Stomach (tissue), 4 donors: ENCODE results near the gene PNLIP.

Experiments used
- CTCF ChIP-seq, 7 experiments: fragments of 450-650 bp in 4 of 7; fragments of 200-600 bp in 3 of 7; sonication (generic) in 3 of 7; IDR thresholded peaks; one replicate each; pipeline ENCODE4 v1.5.1; 2016 to 2019; ENCODE audit warnings: antibody characterized with exemption in 7 of 7, control low read depth in 2 of 7, mild to moderate bottlenecking in 1 of 7
- EP300 ChIP-seq: sonication (generic); formaldehyde crosslinking; IDR thresholded peaks from one replicate; pipeline ENCODE4 v1.6.1; 2017; ENCODE audit warnings: antibody characterized with exemption
- POLR2A ChIP-seq, 4 donors: fragments of 450-650 bp; IDR thresholded peaks; one replicate each; pipeline ENCODE4 v1.6.1; 2016; ENCODE audit warnings: antibody characterized with exemption in 4 of 4, control low read depth in 2 of 4, mild to moderate bottlenecking in 1 of 4, moderate library complexity in 1 of 4
- POLR2AphosphoS5 ChIP-seq, 3 donors: sonication (generic); formaldehyde crosslinking; IDR thresholded peaks; one replicate each; pipeline ENCODE4 v1.6.1; 2016; ENCODE audit warnings: antibody characterized with exemption in 3 of 3

GRCh38 chr10:116594525-116595035 is 48.8 kb downstream of the PNLIP start:
- TF ChIP-seq CTCF (IDR thresholded peaks at IDR 0.05) (no peak), POLR2AphosphoS5 (IDR thresholded peaks at IDR 0.05) (no peak), POLR2A (IDR thresholded peaks at IDR 0.05) (no peak), EP300 (no peak)
